ENCODE measurements around the gene C19orf38.

C19orf38 gene

DNA sequence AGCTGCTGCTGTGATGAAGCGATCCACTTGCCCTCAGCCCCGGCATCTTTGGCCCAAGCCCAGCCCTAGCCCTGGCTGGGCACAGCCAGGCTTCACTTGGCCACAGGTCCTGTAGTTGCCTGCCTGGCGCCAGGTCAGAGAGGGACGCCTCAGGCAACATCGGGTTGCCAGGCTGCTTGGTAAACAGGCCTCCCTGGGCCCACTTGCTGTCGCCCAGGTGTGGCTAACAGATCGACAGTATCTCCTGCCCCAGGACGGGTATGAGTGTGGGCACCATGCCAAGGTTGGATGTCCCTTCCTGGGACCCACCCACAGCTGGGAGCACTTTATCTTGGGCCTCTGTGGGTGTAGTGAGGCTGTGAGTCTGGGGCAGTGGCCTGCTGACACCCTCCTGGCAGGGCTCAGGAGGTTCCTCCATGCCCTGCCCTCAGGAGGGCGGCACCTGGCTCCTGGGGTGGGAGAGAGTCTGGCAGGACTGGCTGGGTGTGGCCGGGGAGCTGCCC, 51.0 kb downstream of the C19orf38 start:
- Histone ChIP-seq H3K4me3 (no peak overlapping the region), H3K27ac (peak overlapping the region in 1 of 2 donors; percentile 31)
- intact Hi-C loops (cut with DNase I; ENCODE audit: low total_unique reads): no loop called here

DNA sequence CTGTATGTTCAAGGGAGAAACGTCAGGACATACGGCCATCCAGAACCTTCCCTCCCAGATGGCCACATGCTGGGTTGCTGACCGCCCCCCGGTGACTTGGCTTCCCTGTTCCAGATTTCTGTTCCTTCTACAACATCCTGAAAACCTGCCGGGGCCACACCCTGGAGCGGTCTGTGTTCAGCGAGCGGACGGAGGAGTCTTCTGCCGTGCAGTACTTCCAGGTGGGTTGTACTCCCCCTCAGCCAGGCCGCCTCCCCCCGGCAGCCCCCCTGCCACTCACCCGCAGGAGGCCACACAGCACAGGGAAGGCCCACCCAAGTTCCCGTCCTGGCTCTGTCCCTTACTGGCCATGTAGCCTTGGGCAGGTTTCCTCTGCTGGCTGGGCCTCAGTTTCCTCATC, 59.7 kb downstream of the C19orf38 start:
- no peaks in the 10 kb centered on the region for H3K27me3 ChIP-seq
- H3K36me3 ChIP-seq: peaks cover 34 to 74% (median 57%) of the 10 kb centered on the region in 3 donors
- TF ChIP-seq, protein P1, sequence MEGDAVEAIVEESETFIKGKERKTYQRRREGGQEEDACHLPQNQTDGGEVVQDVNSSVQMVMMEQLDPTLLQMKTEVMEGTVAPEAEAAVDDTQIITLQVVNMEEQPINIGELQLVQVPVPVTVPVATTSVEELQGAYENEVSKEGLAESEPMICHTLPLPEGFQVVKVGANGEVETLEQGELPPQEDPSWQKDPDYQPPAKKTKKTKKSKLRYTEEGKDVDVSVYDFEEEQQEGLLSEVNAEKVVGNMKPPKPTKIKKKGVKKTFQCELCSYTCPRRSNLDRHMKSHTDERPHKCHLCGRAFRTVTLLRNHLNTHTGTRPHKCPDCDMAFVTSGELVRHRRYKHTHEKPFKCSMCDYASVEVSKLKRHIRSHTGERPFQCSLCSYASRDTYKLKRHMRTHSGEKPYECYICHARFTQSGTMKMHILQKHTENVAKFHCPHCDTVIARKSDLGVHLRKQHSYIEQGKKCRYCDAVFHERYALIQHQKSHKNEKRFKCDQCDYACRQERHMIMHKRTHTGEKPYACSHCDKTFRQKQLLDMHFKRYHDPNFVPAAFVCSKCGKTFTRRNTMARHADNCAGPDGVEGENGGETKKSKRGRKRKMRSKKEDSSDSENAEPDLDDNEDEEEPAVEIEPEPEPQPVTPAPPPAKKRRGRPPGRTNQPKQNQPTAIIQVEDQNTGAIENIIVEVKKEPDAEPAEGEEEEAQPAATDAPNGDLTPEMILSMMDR (IDR thresholded peaks at IDR 0.05): no peak
- no peak overlapping the region for H3K4me3 ChIP-seq
- no peak overlapping the region for H3K27ac ChIP-seq
- no peaks in the 10 kb centered on the region for H3K4me1 ChIP-seq
- intact Hi-C loops (cut with DNase I; ENCODE audit: low total_unique reads): no loop called here
- no peaks in the 10 kb centered on the region for H3K9me3 ChIP-seq
- DNase-seq: no peak

More for the DNA sequence above, 51.0 kb downstream of the C19orf38 start:
- no peak for DNase-seq
- TF ChIP-seq, protein P1 (IDR thresholded peaks at IDR 0.05): no peak
- no peaks in the 10 kb centered on the region for H3K27me3 ChIP-seq
- H3K36me3 ChIP-seq: peaks cover 0 to under 1% (median 0%) of the 10 kb centered on the region in 3 donors
- H3K4me1 ChIP-seq: peaks cover 0 to 44% (median 20%) of the 10 kb centered on the region in 4 donors
- no peaks in the 10 kb centered on the region for H3K9me3 ChIP-seq

DNA sequence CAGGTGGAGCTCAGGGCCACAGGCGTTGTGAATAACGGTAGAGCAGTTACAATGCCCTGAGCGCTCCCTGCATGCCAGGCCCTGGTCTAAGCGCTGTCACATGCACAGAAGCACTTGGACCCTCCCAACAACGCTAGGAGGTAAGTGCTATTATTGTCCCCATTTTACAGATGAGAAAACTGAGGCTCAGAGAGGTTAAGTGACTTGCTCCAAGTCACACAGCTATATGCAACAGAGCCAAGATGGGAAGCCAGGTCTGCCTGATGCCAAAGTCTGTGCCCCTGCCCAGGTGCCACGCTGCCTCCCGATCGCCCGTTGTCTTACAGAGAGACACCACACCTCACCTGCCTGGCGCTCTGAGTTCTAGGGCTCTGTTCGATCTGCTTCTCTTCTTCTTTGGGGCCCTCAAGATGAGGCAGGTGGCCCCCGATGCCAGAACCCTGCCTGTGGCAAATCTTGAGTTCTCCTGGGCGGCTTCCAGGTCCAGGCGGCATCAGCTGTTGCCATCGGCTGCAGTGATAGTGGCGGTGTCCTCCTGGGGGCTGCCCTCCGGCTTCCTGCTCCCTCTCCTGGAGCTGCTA, 60.3 kb downstream of the C19orf38 start:
- H3K27ac ChIP-seq: no peak overlapping the region
- H3K36me3 ChIP-seq: peaks cover 34 to 79% (median 58%) of the 10 kb centered on the region in 3 donors
- H3K27me3 ChIP-seq: no peaks in the 10 kb centered on the region
- no peaks in the 10 kb centered on the region for H3K4me1 ChIP-seq
- TF ChIP-seq, protein P1 (IDR thresholded peaks at IDR 0.05): no peak
- no peak for DNase-seq
- H3K9me3 ChIP-seq: no peaks in the 10 kb centered on the region
- intact Hi-C loops (cut with DNase I; ENCODE audit: low total_unique reads): no loop called here
- no peak overlapping the region for H3K4me3 ChIP-seq

DNA sequence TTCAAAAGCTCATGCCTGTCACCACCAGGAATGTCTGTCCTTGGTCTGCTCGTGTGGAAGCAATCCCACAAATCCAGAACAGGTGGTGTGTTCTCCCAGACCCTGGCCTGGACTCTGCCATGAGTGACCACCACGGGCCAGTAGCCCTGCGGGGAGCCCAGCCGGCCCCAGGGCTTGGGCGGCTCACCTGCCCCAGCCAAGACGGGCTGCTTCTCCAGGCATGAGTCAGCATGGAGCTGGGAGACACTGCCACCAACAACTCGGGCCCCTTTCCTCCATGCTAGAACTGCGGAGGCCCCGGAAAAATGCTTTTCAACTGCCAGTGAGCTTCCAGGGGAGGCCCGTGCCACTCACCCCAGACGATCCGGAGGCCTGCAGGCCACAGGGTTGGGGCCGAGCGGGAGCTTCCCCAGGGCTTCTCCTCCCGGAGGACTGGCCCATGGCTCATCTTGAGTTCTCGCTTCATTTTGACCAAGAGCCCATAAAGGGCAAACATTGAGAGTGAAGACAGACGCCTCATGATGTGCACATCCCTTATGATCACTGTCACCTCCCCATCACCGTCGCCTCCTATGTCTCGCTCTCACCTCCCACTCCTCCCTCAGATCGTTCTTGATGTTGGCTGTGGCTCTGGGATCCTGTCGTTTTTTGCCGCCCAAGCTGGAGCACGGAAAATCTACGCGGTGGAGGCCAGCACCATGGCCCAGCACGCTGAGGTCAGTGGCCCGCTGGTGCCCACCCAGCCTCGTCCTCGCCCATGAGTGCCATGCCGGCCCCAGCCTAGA, 63.6 kb downstream of the C19orf38 start:
- DNase-seq: no peak
- intact Hi-C loops (cut with DNase I; ENCODE audit: low total_unique reads): no loop called here
- Histone ChIP-seq H3K36me3 (peaks cover 40 to 99% (median 80%) of the 10 kb centered on the region in 3 donors), H3K27ac (no peak overlapping the region), H3K27me3 (no peaks in the 10 kb centered on the region), H3K4me1 (no peaks in the 10 kb centered on the region), H3K9me3 (no peaks in the 10 kb centered on the region), H3K4me3 (no peak overlapping the region)
- TF ChIP-seq, protein P1 (IDR thresholded peaks at IDR 0.05): no peak

DNA sequence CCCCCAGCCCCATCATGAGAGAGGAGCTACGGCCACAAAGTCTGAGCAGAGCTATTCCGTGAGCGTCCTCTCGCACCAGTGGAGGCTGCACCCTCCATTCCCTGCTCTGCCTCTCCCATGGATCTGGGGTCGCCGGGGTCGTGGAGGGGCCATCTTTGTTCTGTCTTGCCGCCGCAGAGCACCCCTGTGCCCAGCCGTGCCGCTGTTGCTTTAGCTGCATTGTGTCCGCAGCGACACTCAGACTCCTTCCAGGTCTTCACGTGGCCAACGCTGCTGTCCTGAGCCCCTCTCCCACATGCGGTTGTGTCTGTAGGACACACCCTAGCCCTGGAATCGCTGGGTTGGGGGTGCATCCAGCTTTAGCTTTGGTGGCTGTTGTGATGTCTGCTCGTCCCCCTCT, 64.4 kb downstream of the C19orf38 start:
- intact Hi-C loops (cut with DNase I; ENCODE audit: low total_unique reads): no loop called here
- Histone ChIP-seq H3K36me3 (peaks cover 41 to 100% (median 77%) of the 10 kb centered on the region in 3 donors), H3K4me3 (no peak overlapping the region), H3K27ac (no peak overlapping the region), H3K27me3 (no peaks in the 10 kb centered on the region), H3K4me1 (no peaks in the 10 kb centered on the region), H3K9me3 (no peaks in the 10 kb centered on the region)
- TF ChIP-seq, protein P1 (IDR thresholded peaks at IDR 0.05): no peak
- DNase-seq: no peak
